Measurements from ENCODE around the gene B3GNT9. TPM values are rescaled to one million over a fixed set of nuclear protein-coding genes. Genes with fewer than 3 reads are reported as not detected.

Gene B3GNT9
- polyA plus RNA-seq, 1 donor from 2014 or later = not detected

- H3K27me3 ChIP-seq (ENCODE audit: insufficient read depth, low read depth, low read length) = no peaks in the 10 kb centered on the region
- H3F3A ChIP-seq (ENCODE audit: insufficient read depth, low read length, poor library complexity, severe bottlenecking) = no peaks in the 10 kb centered on the region
- H3K9me3 ChIP-seq (ENCODE audit: low read length) = no peaks in the 10 kb centered on the region
- no peak overlapping the region for H3K4me3 ChIP-seq (ENCODE audit: low read length)
- H3K4me2 ChIP-seq (ENCODE audit: low read length) = no peak overlapping the region
- no peak overlapping the region for H3K9ac ChIP-seq (ENCODE audit: low read length)
- peaks cover 3% of the 10 kb centered on the region for H3K79me2 ChIP-seq (replicated peaks; ENCODE audit: insufficient read depth, low read length)
- H3K27ac ChIP-seq (ENCODE audit: low read length) = no peak overlapping the region
- H3K36me3 ChIP-seq (ENCODE audit: insufficient read depth, low read length) = no peaks in the 10 kb centered on the region
- H3K9me2 ChIP-seq (ENCODE audit: insufficient read depth, low read length) = no peaks in the 10 kb centered on the region
- H4K20me1 ChIP-seq (ENCODE audit: insufficient read depth) = no peaks in the 10 kb centered on the region
- H2AFZ ChIP-seq (ENCODE audit: low read depth, low read length) = no peak overlapping the region
- TF ChIP-seq EP300 (conservative IDR thresholded peaks at IDR 0.05; ENCODE audit: poor library complexity, severe bottlenecking) (no peak), SMC3 (conservative IDR thresholded peaks at IDR 0.05; ENCODE audit: poor library complexity) (no peak), RAD21 (conservative IDR thresholded peaks at IDR 0.05) (no peak), TAF1 (IDR thresholded peaks at IDR 0.05; ENCODE audit: low read depth) (no peak), REST (IDR thresholded peaks at IDR 0.05; ENCODE audit: borderline replicate concordance) (no peak), MXI1 (conservative IDR thresholded peaks at IDR 0.05; ENCODE audit: poor library complexity, severe bottlenecking) (no peak), POLR2AphosphoS5 (IDR thresholded peaks at IDR 0.05) (no peak), CTCF (IDR thresholded peaks at IDR 0.05; ENCODE audit: poor library complexity, severe bottlenecking) (no peak), EZH2 (IDR thresholded peaks at IDR 0.05; ENCODE audit: borderline replicate concordance, insufficient read depth, low read length, poor library complexity, severe bottlenecking) (no peak)
These were observed 30.8 kb downstream of the B3GNT9 start for GRCh38 chr16:67120025-67120424.

- Histone ChIP-seq H3K27me3 (ENCODE audit: insufficient read depth, low read depth, low read length) (no peaks in the 10 kb centered on the region), H3K9ac (ENCODE audit: low read length) (no peak overlapping the region), H3K9me2 (ENCODE audit: insufficient read depth, low read length) (no peaks in the 10 kb centered on the region), H2AFZ (ENCODE audit: low read depth, low read length) (no peak overlapping the region), H3F3A (ENCODE audit: insufficient read depth, low read length, poor library complexity, severe bottlenecking) (no peaks in the 10 kb centered on the region), H3K9me3 (ENCODE audit: low read length) (no peaks in the 10 kb centered on the region), H3K4me2 (ENCODE audit: low read length) (no peak overlapping the region), H3K4me3 (ENCODE audit: low read length) (no peak overlapping the region), H4K20me1 (ENCODE audit: insufficient read depth) (no peaks in the 10 kb centered on the region), H3K27ac (ENCODE audit: low read length) (no peak overlapping the region), H3K79me2 (replicated peaks; ENCODE audit: insufficient read depth, low read length) (peaks cover 15% of the 10 kb centered on the region), H3K36me3 (ENCODE audit: insufficient read depth, low read length) (no peaks in the 10 kb centered on the region)
- TF ChIP-seq EZH2 (IDR thresholded peaks at IDR 0.05; ENCODE audit: borderline replicate concordance, insufficient read depth, low read length, poor library complexity, severe bottlenecking) (no peak), CTCF (IDR thresholded peaks at IDR 0.05; ENCODE audit: poor library complexity, severe bottlenecking) (no peak), TAF1 (IDR thresholded peaks at IDR 0.05; ENCODE audit: low read depth) (no peak), MXI1 (conservative IDR thresholded peaks at IDR 0.05; ENCODE audit: poor library complexity, severe bottlenecking) (no peak), REST (IDR thresholded peaks at IDR 0.05; ENCODE audit: borderline replicate concordance) (no peak), RAD21 (conservative IDR thresholded peaks at IDR 0.05) (no peak), POLR2AphosphoS5 (IDR thresholded peaks at IDR 0.05) (no peak), SMC3 (conservative IDR thresholded peaks at IDR 0.05; ENCODE audit: poor library complexity) (no peak), EP300 (conservative IDR thresholded peaks at IDR 0.05; ENCODE audit: poor library complexity, severe bottlenecking) (no peak)
These were observed 33.1 kb downstream of the B3GNT9 start for GRCh38 chr16:67117716-67118115.

Data from neural cell (in vitro differentiated cells).